Caki2 (cell line): ENCODE data around the gene SIAH1. TPM values are rescaled to one million over a fixed set of nuclear protein-coding genes. Genes with fewer than 3 reads are reported as not detected.

ENCODE experiments used
- DNase-seq: peaks from one replicate; pipeline ENCODE4 v3.0.0-alpha.2; 2015; ENCODE audit warnings: low read depth
- in situ Hi-C: cut with HindIII; loops from 2 replicates; pipeline ENCODE4 v1.10.0; 2016; ENCODE audit warnings: low sequenced_read_pairs, low pct_unique_long_range_greater_than_20kb, mixed read lengths
- total RNA-seq: library from RNA; depleted of rRNA; stranded (reverse); fragments of >200 nt; shearing (Covaris generic); gene quantifications from 2 replicates; pipeline ENCODE4 v1.2.3, GENCODE V29; 2014; ENCODE audit warnings: low replicate concordance

Gene SIAH1
- total RNA-seq, 1 experiment from 2014 or later, result 4.6 TPM

DNA sequence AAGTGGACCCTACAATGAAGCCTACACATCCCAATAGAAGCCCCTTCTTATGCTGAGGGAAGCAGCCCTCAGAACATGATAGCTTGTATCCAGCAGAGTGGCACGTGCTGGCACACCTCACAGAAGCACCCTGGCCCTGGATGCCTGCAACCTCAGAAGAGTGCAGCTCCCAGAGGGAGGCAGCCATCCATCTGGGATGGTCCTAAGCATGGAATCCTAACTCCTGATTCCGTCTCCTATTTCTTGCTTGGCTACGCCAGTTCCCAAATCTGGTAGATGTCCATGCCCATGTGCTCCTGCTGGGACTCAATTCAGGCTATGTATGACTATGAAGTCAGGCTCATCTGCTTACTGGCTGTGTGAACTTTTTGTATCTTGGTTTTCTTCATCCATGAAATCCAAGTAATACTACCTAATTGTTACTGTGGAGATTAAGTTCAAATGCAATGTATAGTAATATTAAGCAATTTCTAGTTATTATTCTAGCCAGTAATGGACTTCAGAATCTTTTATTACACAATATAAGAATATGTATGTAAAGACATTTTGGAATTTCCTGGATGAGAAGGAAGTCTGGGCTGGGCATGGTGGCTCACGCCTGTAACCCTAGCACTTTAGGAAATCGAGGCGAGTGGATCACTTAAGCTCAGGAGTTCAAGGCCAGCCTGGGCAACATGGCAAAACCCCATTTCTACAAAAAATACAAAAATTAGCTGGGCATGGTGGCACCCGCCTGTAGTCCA lies 32.4 kb downstream of the SIAH1 start:
- in situ Hi-C loops, result no loop called here
- DNase-seq, result no peak

DNA sequence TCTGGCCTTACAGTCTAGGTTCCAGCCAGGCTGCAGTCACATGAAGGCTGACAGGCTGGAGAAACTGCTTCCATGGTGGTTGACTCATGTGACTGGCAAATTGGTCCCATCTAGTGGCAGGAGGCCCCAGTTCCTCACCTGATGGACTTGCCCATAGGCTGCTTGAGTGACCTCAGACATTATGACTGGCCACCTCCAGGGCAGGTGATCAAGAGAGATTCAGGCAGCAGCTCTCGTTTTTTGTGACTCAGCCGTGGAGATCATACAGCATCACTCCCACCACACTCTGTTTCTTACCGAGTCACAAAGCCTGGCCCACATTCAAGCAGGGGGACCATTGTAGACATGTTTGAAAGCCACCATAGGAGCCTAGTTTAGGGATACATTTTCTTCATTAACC lies 34.5 kb downstream of the SIAH1 start:
- in situ Hi-C loops, result no loop called here
- DNase-seq, result peak; percentile 3

DNA sequence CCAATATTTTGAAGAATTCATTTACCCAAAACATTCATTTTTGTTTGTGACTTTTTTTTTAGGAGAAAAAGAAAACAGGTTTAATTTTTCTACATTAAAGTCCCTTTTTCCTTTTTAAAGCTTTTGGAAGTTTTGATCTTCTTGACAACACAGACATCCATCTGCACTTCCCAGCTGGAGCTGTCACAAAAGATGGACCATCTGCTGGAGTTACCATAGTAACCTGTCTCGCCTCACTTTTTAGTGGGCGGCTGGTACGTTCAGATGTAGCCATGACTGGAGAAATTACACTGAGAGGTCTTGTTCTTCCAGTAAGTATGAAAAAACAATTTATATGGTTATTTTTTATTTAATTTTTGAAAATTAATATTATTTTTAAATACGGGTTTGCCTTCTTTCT lies 37.2 kb downstream of the SIAH1 start:
- no peak for DNase-seq
- in situ Hi-C loops, result no loop called here

DNA sequence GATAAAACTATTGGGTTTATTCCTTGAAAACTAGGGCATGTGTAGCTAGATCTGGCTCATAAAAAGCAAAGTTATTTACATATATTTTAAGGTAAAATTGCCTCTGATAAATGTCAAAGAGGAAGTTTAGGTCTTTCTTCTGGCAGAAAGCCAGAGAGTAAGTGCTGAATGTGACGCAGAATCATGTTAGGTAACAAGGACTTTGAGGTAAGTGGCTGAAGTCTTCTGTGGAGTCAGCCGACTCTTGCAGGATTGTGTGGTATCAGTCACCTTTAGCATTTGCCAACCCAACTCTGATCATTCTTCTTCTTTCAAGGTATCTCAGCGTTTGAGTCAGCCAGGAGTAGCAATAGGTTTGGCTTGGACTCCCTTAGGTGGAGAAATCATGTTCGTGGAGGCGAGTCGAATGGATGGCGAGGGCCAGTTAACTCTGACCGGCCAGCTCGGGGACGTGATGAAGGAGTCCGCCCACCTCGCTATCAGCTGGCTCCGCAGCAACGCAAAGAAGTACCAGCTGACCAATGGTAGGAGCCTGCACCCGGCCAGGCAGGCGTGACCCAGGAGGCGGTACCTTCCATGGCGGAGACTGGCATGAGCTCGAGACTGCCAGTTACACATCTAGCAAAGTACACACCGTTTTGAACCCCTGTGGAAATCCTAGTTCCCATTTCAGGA lies 37.9 kb downstream of the SIAH1 start:
- in situ Hi-C loops, result no loop called here

DNA sequence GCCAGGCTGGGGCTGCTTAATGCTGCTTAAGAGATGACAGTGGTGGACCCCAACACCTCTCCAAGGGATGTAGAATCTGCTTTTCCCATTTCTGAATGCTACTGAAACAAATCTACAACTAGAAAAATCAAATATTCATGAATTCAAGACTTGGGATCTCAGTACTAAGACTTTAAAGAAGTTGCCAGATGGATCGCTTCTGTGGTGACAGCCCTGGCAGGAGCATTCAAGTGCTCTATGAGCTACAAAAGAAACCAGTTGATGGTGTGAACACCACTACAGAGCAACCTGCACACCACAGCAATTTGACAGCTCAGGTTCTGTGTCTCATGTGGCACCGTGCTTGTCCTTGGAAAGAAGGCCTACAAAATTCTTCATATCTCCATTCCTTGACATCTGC lies 42.6 kb downstream of the SIAH1 start:
- DNase-seq, result no peak
- in situ Hi-C loops, result no loop called here

More for the DNA sequence above, 37.9 kb downstream of the SIAH1 start:
- no peak for DNase-seq

DNA sequence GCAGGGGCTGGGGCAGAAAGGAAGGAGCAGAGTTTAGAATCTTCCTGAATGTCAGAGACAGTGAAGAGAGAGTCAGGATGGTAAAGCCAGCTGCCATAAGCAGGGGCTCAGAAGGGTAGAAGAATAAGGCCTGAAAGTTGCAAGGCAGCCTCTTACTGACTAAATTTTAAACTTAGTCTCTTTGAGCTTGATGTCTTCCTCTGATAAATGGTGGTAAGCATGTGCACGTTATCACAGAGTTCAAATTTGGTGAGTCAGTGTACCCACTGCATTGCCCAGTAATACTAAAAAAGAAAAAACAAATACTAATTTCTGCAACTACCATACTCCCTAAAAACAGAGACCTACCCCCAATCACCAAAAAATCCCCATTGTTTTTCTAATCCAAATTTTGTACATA lies 45.2 kb downstream of the SIAH1 start:
- in situ Hi-C loops, result no loop called here
- DNase-seq, result no peak

DNA sequence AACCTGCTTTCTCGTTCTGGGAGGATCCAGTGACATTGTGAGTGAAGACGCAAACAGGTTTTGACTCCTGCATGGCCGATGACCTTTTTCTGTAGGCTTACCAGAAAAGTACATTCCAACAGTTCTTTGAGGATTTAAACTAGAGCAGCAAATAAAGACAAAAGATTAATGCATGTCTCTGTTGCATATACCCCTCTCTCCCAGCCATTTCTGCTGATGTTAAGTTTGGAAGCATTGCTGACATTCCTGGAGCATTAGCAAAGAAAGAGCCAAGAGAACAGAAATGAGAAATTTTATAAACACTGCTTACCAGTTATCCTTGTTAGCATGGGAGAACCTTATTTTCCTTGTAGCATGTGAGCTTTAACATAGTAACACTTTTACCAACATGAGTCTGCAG lies 49.3 kb downstream of the SIAH1 start:
- DNase-seq, result no peak
- in situ Hi-C loops, result no loop called here

DNA sequence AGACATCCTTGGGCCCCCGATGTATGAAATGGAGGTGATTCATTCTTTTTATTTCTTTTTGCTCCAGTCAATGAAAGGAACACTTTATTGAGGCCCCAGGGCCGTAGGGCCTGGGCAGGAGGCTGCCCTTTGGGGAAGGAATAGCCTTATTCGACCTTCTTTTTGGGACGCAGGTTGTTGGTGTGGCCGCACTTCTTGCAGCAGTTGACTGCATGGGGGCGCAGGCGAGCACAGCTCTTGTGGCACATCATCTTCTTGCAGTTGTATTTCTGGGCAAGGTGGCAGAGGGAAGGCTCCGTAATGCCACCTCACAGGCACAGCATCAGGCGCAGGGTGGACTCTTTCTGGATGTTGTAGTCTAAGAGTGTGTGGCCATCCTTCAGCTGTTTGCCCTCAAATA lies 50.9 kb downstream of the SIAH1 start:
- no peak for DNase-seq
- in situ Hi-C loops, result no loop called here

DNA sequence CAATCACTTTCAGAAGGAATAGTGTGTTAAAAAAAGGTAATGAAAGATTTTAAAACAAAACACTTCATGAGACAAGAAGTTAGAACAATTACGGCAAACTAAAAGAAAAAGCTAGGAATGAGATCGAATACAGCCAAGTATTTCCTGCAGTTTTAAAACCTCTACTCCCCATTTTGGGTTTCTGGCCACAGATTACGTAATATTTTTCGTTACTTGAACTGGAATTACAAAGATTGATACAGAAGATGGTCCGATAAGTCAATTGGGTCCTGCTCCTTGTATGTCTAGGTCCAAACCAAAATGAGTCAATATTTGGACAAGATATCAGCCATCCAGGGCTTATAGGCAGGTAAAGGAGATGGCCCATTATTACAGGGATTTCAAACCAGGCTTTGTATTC lies 52.2 kb downstream of the SIAH1 start:
- DNase-seq, result no peak
- in situ Hi-C loops, result no loop called here

DNA sequence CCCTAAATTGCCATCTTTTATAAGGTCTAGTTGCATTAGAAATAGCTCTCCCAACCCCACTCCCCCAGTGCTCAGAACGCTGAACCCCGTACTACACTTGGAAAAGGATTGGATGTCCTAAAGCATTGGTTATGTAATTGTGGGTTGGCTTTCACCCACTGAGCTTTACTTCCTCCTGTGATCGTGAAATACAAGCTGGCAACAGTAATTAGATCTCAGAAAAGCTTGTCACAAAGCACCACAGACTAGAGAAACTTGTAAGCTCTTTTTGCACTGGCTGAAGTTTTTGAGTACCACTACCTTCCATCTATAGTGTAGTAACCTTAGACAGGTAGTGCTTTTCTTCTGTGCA lies 54.4 kb downstream of the SIAH1 start:
- DNase-seq, result no peak
- in situ Hi-C loops, result no loop called here

DNA sequence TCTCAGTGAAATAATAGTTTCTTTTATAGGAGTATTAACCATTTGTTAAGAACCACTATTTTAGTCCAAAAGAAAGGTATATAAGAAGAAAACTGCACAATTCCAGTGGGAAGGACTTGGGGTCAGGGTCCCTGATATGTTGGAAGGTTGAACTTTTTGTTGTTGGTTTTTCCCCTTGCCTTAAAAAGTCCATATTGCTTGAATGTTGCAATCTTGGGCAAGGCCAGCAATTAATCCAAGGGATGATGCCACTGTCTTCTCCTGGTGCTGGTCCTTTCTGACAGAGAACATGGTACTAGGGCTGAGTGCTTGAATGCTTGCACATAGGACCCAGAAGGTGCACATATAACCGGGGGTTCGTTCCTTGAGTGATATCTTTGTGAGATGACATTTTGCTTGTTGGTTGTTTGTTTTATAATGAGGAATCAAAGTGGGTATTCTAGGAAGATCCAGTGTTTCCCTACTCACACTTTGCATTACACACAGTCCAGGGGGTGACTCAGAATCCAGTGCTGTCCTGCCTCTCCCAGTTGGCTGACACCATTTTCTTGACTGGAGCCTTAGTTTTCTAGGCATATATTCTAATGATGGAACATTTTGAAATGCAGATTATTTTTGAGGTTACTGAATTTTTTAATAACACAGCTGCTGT lies 54.9 kb downstream of the SIAH1 start:
- DNase-seq, result no peak
- in situ Hi-C loops, result no loop called here

DNA sequence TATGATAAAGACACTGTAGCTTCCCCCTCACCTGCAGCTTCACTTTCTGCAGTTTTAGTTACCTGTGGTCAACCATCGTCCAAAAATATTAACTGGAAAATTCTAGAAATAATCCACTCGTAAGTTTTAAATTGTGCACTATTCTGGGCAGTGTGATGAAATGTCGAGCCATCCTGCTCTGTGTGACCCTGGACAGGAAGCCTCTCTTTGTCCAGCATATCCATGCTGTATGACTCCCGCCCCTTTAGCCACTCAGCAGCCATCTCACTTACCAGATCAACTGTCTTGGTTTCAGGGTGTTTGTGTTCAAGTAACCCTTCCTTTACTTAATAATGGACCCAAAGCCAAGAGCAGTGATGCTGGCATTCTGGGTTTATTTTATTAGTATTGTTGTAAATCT lies 56.1 kb downstream of the SIAH1 start:
- no peak for DNase-seq
- in situ Hi-C loops, result no loop called here

DNA sequence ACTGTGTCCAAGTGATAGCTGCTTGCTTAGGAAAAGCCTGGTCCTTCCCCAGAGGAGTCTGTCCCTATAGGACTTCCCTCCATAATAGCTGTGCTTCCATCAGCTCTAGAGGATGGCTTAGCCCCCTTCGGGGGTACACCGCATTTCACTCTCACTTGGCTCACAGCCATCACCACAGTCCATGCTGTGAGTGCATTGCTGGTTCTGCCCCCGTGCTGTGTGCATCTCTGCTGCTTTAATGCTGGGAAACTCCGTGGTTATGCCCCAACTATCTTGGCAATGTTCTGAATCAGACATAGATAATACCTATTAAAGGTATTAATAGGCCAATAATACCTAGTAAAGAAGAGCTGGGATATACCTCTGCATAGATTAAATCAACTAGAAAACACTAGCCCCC lies 58.3 kb downstream of the SIAH1 start:
- DNase-seq, result no peak
- in situ Hi-C loops, result no loop called here

DNA sequence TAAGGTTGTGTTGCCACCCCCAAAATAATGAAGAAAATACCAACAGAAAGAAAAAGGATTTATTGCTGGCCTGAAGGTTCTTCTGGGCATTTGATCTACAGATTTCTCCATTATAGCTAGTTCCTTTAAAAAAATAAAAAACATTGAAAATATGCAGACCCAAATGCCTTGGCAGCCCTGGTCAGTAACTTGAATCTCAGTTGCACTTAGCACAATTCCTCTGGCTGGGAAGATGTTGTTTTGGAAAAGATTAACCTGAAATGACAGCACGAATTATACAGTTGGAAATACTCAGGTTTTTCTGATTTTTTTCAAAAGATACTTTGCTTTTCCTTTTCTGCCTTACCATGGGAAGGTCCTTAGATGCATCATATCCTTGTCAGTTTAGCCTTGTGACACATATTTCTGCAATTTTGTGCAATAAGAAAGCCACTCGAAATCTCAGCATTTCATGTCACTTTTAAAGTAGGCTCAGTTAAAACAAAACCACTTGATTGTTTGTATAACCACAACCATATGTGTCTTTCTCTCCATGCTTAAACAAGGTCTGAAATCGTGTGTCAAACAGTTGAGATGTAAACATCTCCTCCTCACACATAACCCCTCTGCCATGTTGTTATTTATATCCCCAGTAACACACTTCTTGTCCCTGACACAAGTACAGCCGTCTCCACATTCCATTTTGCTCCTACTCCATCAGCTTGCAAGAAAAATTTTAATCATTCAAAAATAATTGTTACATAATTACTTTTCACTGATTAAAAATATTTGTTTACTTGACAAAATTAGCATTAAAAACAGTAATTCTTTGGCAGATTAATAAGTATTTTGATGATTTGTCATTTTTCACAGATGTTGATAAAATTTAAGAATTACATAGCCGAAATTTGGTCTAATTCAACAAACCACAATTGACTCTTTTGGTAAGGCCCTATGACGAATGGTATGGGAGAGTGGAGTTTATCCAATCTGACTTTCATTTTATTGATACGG lies 61.1 kb downstream of the SIAH1 start:
- no peak for DNase-seq
- in situ Hi-C loops, result no loop called here

DNA sequence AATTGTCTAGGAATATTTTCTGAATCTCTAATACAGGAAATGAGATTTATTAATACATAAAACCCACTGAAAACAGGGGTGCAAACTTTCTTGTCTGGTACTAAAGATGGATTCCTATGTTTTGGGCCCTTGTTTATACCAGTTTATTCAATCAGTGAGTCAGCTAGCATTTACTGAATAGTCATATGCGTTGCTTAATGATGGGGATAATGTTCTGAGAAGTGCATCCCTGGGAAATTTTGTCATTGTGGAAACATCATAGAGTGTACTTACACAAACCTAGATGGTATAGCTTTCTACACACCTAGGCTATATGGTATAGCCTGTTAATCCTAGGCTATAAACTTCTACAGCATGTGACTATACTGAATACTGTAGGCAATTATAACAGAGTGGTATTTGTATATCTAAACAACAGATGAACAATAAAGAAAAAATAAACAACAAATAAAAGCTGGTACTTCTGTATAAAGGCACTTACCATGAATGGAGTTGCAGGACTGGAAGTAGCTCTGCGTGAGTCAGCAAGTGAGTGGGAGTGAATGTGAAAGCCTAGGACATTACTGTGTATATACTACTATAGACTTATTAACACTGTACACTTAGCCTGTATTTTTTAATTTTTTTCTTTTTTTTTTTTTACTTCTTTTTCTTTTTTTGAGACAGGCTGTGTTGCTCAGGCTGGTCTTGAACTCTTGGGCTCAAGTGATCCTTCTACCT lies 63.7 kb downstream of the SIAH1 start:
- DNase-seq, result no peak
- in situ Hi-C loops, result no loop called here

DNA sequence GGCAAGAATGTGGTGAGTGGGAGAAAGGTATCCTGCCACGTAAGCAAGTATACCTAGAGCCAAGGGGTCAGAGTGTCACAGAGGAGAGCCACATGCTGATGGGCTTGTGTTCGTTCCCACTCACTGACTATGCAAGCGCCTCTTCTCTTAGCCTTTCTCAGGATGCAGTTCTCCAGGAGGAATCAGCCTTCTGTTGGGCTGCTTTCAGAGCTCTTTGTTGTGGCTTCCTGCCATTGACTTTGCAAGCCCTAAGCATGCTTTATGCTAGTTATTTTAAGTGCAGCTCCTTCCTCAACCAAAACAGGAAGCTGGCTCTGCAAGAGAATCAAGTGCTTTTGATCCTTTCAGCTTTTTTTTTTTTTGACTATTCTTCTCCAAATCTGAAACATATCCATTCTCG lies 66.6 kb downstream of the SIAH1 start:
- no peak for DNase-seq
- in situ Hi-C loops, result no loop called here

DNA sequence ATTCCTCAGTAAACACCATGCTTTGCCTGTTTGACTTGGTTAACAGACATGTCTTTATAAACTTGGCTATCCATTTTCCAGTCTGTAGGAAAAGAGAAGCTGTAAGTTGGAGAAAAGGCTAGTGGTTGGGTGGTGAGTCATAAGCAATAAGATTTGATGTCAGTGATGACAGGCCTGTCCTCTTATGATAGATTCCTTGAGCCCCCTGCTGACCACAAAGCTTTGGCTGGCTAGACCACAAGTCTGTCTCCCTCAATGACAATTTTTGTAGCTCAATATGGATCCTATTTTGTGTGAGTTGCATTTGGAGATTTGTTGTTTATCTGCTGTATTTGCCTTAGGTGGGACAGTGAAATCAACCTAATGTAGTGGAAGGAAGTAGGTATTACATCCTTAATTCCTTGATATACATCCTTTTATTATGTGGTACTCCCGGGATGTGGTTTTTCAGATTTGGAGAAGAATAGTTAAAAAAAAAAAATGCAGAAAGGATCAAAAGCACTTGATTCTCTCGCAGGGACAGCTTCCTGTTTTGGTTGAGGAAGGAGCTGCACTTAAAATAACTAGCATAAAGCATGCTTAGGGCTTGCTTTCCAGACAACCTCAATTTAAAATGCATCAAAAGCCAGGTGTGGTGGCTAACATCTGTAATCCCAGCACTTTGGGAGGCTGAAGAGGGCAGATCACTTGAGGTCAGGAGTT lies 67.4 kb downstream of the SIAH1 start:
- in situ Hi-C loops, result no loop called here
- no peak for DNase-seq
